Mesothelial cell of epicardium (in vitro differentiated cells): ENCODE data around the gene NYAP2. TPM values are rescaled to one million over a fixed set of nuclear protein-coding genes. Genes with fewer than 3 reads are reported as not detected.

Experiments
- DNase-seq, 2 experiments: peaks; one replicate each; pipeline ENCODE4 v3.0.0; 2021; ENCODE audit warnings: low spot score in 2 of 2; ENCODE audit not compliant: unreplicated experiment in 2 of 2
- H3K27ac Mint-ChIP-seq: 2 replicates; pipeline ENCODE4 v1.8.0; 2021; ENCODE audit warnings: mixed read lengths
- H3K27me3 Mint-ChIP-seq: 2 replicates; pipeline ENCODE4 v1.8.0; 2021; ENCODE audit warnings: low read depth, mixed read lengths
- H3K36me3 Mint-ChIP-seq: 2 replicates; pipeline ENCODE4 v1.8.0; 2021; ENCODE audit warnings: mixed read lengths
- H3K4me1 Mint-ChIP-seq: 2 replicates; pipeline ENCODE4 v1.8.0; 2021; ENCODE audit warnings: mixed read lengths
- H3K4me3 Mint-ChIP-seq: 2 replicates; pipeline ENCODE4 v1.8.0; 2021; ENCODE audit warnings: mild to moderate bottlenecking, moderate library complexity, mixed read lengths
- H3K9me3 Mint-ChIP-seq: 2 replicates; pipeline ENCODE4 v1.8.0; 2021; ENCODE audit warnings: mixed read lengths
- total RNA-seq: library from RNA; stranded (reverse); gene quantifications from 3 replicates; pipeline ENCODE4 v1.2.1, GENCODE V29; 2021
- TF ChIP-seq, protein P1 (sequence below): fragments of 200-600 bp; sonication (generic); IDR thresholded peaks from one replicate; pipeline ENCODE4 v1.5.0; 2021; ENCODE audit warnings: antibody characterized with exemption; ENCODE audit not compliant: unreplicated experiment

The NYAP2 gene
- total RNA-seq, 1 donor from 2014 or later, result not detected

DNA sequence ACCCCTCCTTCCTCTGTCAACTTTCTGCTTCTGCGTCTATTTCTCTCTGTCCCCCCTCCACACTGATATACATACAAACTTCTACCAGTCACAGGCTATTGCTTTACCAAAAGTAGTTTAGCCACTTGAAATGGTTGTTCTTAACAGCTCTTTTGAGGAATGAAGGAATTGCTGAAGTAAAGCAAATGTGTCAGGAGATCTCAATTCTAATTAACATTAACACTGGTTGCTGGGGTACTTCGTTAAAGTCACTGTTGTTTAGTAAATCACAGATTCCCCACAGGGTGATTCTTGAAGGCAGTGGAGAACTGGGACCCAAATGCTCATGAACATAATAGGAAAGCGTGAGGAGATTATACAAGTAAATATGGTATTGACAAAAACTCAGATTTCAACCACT is 232.8 kb downstream of the NYAP2 start:
- H3K4me3 Mint-ChIP-seq, result no peak overlapping the region
- no peak overlapping the region for H3K27ac Mint-ChIP-seq
- peaks cover 4% of the 10 kb centered on the region for H3K27me3 Mint-ChIP-seq
- TF ChIP-seq, protein P1, sequence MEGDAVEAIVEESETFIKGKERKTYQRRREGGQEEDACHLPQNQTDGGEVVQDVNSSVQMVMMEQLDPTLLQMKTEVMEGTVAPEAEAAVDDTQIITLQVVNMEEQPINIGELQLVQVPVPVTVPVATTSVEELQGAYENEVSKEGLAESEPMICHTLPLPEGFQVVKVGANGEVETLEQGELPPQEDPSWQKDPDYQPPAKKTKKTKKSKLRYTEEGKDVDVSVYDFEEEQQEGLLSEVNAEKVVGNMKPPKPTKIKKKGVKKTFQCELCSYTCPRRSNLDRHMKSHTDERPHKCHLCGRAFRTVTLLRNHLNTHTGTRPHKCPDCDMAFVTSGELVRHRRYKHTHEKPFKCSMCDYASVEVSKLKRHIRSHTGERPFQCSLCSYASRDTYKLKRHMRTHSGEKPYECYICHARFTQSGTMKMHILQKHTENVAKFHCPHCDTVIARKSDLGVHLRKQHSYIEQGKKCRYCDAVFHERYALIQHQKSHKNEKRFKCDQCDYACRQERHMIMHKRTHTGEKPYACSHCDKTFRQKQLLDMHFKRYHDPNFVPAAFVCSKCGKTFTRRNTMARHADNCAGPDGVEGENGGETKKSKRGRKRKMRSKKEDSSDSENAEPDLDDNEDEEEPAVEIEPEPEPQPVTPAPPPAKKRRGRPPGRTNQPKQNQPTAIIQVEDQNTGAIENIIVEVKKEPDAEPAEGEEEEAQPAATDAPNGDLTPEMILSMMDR, result no peak
- H3K9me3 Mint-ChIP-seq, result no peaks in the 10 kb centered on the region
- DNase-seq, result no peak
- no peaks in the 10 kb centered on the region for H3K36me3 Mint-ChIP-seq
- H3K4me1 Mint-ChIP-seq, result peaks cover 11% of the 10 kb centered on the region

- TF ChIP-seq, protein P1, result no peak
- Mint-ChIP-seq H3K27ac (no peak overlapping the region), H3K4me3 (no peak overlapping the region)
These were observed 237.0 kb downstream of the NYAP2 start for GRCh38 chr2:225636558-225636957.

GRCh38 chr2:225637259-225637658 is 237.7 kb downstream of the NYAP2 start:
- H3K4me1 Mint-ChIP-seq, result peaks cover 11% of the 10 kb centered on the region

More at GRCh38 chr2:225636558-225636957, 237.0 kb downstream of the NYAP2 start:
- H3K36me3 Mint-ChIP-seq, result no peaks in the 10 kb centered on the region
- no peaks in the 10 kb centered on the region for H3K9me3 Mint-ChIP-seq
- H3K4me1 Mint-ChIP-seq, result peaks cover 11% of the 10 kb centered on the region
- DNase-seq, result no peak
- H3K27me3 Mint-ChIP-seq, result peaks cover 2% of the 10 kb centered on the region

DNA sequence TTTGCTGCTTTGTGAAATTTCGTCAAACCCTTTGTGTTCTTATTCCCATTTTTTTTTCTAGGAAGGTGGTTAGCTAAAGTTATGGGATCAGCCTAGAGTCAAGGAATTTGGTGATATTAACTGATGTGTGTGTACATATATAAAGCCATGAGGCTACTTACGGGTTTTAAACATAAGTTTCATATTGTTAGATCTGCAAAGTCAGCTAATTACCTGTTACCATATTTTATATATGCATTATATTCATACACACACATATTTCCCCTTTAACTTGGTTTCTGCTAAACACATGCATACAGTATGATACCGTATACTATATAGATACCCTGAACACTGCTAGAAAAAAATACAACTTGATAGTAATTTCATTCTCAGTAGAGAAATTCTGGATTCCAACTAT is 241.0 kb downstream of the NYAP2 start:
- Mint-ChIP-seq H3K4me3 (no peak overlapping the region), H3K27ac (no peak overlapping the region), H3K36me3 (peaks cover 2% of the 10 kb centered on the region), H3K27me3 (peaks cover 2% of the 10 kb centered on the region), H3K9me3 (peaks cover 5% of the 10 kb centered on the region), H3K4me1 (peaks cover 1% of the 10 kb centered on the region)
- TF ChIP-seq, protein P1, result no peak
- no peak for DNase-seq

More at GRCh38 chr2:225637259-225637658, 237.7 kb downstream of the NYAP2 start:
- Mint-ChIP-seq H3K27me3 (peaks cover 2% of the 10 kb centered on the region), H3K4me3 (no peak overlapping the region), H3K9me3 (no peaks in the 10 kb centered on the region), H3K36me3 (no peaks in the 10 kb centered on the region), H3K27ac (no peak overlapping the region)
- no peak for DNase-seq
- TF ChIP-seq, protein P1, result no peak

- no peaks in the 10 kb centered on the region for H3K27me3 Mint-ChIP-seq
- no peak overlapping the region for H3K27ac Mint-ChIP-seq
- peaks cover 5% of the 10 kb centered on the region for H3K9me3 Mint-ChIP-seq
- no peak for DNase-seq
- no peak overlapping the region for H3K4me3 Mint-ChIP-seq
- peaks cover 2% of the 10 kb centered on the region for H3K36me3 Mint-ChIP-seq
- no peaks in the 10 kb centered on the region for H3K4me1 Mint-ChIP-seq
- TF ChIP-seq, protein P1, result no peak
These were observed 249.8 kb downstream of the NYAP2 start for GRCh38 chr2:225649274-225649673.

DNA sequence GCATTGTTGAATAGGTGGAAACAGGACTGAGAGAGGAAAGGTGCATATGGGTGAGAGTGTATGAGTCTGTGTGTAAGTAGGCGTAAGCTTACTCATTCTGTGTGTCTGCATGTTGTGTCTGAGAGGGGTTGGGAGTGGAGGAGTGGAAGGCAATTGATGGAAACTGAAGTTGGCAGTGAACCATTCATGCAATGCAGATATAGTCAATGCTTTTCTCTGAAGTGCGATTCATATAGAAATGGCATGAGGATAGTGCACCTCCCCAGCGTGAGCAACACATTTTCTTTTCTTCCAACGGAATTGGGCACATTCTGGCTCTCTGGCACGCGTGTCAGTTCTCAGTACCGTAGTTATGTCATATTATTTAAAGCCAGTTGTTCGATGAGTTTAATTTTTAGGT is 250.5 kb downstream of the NYAP2 start:
- no peak overlapping the region for H3K4me3 Mint-ChIP-seq
- peaks cover 5% of the 10 kb centered on the region for H3K9me3 Mint-ChIP-seq
- peaks cover 2% of the 10 kb centered on the region for H3K36me3 Mint-ChIP-seq
- no peak for DNase-seq
- no peak overlapping the region for H3K27ac Mint-ChIP-seq
- H3K27me3 Mint-ChIP-seq, result no peaks in the 10 kb centered on the region
- H3K4me1 Mint-ChIP-seq, result no peaks in the 10 kb centered on the region
- TF ChIP-seq, protein P1, result no peak
